ENCODE results near the gene PODN.

- TF ChIP-seq CTCF (IDR thresholded peaks at IDR 0.05; ENCODE audit: low read depth, low read length) (no peak), EZH2phosphoT487 (IDR thresholded peaks at IDR 0.05; ENCODE audit: low read depth) (no peak)
Observed at GRCh38 chr1:53130598-53130877, 68.5 kb downstream of the PODN start.
